ENCODE measurements around the gene PDE6H.

DNA sequence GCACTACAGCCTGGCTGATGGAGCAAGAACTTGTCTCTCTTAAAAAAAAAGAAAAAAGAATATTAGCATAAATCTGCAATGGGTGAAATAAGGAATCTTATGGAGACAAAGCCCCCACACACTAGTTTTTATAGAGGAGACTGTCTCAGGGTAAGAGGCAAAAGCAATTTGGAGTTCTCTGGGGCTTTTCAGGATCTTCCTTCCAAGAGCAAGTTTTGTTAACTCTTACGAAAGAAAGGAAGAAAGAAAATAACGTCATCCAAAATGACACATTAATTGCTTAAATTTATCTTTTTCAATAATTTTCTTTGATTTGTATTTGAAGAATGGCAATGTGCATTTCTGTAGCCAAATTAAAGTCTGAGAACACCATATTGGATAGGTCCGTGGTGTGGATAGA lies 3.8 kb downstream of the PDE6H start:
- TF ChIP-seq, protein P1, sequence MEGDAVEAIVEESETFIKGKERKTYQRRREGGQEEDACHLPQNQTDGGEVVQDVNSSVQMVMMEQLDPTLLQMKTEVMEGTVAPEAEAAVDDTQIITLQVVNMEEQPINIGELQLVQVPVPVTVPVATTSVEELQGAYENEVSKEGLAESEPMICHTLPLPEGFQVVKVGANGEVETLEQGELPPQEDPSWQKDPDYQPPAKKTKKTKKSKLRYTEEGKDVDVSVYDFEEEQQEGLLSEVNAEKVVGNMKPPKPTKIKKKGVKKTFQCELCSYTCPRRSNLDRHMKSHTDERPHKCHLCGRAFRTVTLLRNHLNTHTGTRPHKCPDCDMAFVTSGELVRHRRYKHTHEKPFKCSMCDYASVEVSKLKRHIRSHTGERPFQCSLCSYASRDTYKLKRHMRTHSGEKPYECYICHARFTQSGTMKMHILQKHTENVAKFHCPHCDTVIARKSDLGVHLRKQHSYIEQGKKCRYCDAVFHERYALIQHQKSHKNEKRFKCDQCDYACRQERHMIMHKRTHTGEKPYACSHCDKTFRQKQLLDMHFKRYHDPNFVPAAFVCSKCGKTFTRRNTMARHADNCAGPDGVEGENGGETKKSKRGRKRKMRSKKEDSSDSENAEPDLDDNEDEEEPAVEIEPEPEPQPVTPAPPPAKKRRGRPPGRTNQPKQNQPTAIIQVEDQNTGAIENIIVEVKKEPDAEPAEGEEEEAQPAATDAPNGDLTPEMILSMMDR (conservative IDR thresholded peaks at IDR 0.05 in 1 of 2, IDR thresholded peaks at IDR 0.05 in 1 of 2; ENCODE audit: extremely low read depth in 1 of 2, insufficient read depth in 1 of 2, low read depth in 1 of 2, low read length in 2 of 2) = no peak
- TF ChIP-seq EZH2 (IDR thresholded peaks at IDR 0.05; ENCODE audit: borderline replicate concordance, low read length) = no peak
